Activated CD4-positive, alpha-beta memory T cell treated with anti-CD3 and anti-CD28 coated beads for 36 hours (primary cell): Measurements from ENCODE around the gene AP3D1. TPM values are rescaled to one million over a fixed set of nuclear protein-coding genes. Genes with fewer than 3 reads are reported as not detected.
A peak's percentile ranks its signal among the peaks of the same experiment; 100 is the strongest.
"Not testable (repeated sequence)": the region's sequence is repeated elsewhere in the genome, so short reads cannot be mapped to it uniquely, and the experiment has no call there.

Experiments used
- CTCF ChIA-PET: fragments of 350-600 bp; sonication (Branson Sonifier 250); formaldehyde crosslinking; loops from one replicate; lab custom pipeline; 2021; ENCODE audit warnings: antibody characterized with exemption, inconsistent platforms; lab: Charles Lee
- POLR2A ChIA-PET: fragments of 350-600 bp; sonication (Branson Sonifier 250); formaldehyde crosslinking; loops from one replicate; lab custom pipeline; 2021; ENCODE audit warnings: antibody characterized with exemption; lab: Charles Lee
- DNase-seq: peaks from one replicate; pipeline ENCODE4 v3.0.0-alpha.2; 2020
- H3K27ac Mint-ChIP-seq: one replicate; pipeline ENCODE4 v1.8.0; 2021; ENCODE audit warnings: mixed read lengths
- H3K27me3 Mint-ChIP-seq: one replicate; pipeline ENCODE4 v1.8.0; 2021; ENCODE audit warnings: mixed read lengths
- H3K36me3 Mint-ChIP-seq: one replicate; pipeline ENCODE4 v1.8.0; 2021; ENCODE audit warnings: mixed read lengths
- H3K4me1 Mint-ChIP-seq: one replicate; pipeline ENCODE4 v1.8.0; 2021; ENCODE audit warnings: low read depth, mixed read lengths
- H3K4me3 Mint-ChIP-seq: one replicate; pipeline ENCODE4 v1.8.0; 2021; ENCODE audit warnings: mild to moderate bottlenecking, mixed read lengths
- H3K9me3 Mint-ChIP-seq: one replicate; pipeline ENCODE4 v1.8.0; 2021; ENCODE audit warnings: mixed read lengths
- intact Hi-C: fragments of 100-400 bp; cut with micrococcal nuclease; formaldehyde crosslinking; loops from one replicate; pipeline ENCODE4 v1.15.1; 2023
- total RNA-seq, 2 experiments: library from RNA; stranded (reverse); gene quantifications; one replicate each; pipeline ENCODE4 v1.2.3, GENCODE V29; 2021

AP3D1 gene
- total RNA-seq = 10 to 100 TPM; 84.6 to 89.1 TPM

- H3K27me3 Mint-ChIP-seq = no peaks in the 10 kb centered on the region
- H3K4me3 Mint-ChIP-seq = peak within 1 kb of the TSS; percentile 82
- ChIA-PET CTCF (interaction anchor here (0.5 to 2.4 kb wide), 6 partner anchors 13 to 429 kb away, joined by 3 to 9 read pairs (median 3); no protein-coding TSS in a partner anchor), POLR2A (interaction anchor here (0.9 to 1.4 kb wide), 5 partner anchors 12 to 254 kb away, joined by 3 to 7 read pairs (median 3); partner anchors contain the start of gene DOT1L)
- peaks cover 43% of the 10 kb centered on the region for H3K4me1 Mint-ChIP-seq
- intact Hi-C loops = loop anchor here (1.0 to 5.0 kb wide), 6 partner anchors 12 to 176 kb away; partner anchors contain the start of genes DOT1L, IZUMO4, LSM7 and MOB3A
- peak; percentile 100 for DNase-seq
- peak within 1 kb of the TSS; percentile 82 for H3K27ac Mint-ChIP-seq
- H3K36me3 Mint-ChIP-seq = peaks cover 3% of the 10 kb centered on the region
- no peaks in the 10 kb centered on the region for H3K9me3 Mint-ChIP-seq
These were observed at the start of gene AP3D1 for GRCh38 chr19:2151339-2152229. Gene AP3D1, minus strand, starts transcription at chr19:2151566. Its CDS starts 232 bp downstream, at chr19:2151334.

DNA sequence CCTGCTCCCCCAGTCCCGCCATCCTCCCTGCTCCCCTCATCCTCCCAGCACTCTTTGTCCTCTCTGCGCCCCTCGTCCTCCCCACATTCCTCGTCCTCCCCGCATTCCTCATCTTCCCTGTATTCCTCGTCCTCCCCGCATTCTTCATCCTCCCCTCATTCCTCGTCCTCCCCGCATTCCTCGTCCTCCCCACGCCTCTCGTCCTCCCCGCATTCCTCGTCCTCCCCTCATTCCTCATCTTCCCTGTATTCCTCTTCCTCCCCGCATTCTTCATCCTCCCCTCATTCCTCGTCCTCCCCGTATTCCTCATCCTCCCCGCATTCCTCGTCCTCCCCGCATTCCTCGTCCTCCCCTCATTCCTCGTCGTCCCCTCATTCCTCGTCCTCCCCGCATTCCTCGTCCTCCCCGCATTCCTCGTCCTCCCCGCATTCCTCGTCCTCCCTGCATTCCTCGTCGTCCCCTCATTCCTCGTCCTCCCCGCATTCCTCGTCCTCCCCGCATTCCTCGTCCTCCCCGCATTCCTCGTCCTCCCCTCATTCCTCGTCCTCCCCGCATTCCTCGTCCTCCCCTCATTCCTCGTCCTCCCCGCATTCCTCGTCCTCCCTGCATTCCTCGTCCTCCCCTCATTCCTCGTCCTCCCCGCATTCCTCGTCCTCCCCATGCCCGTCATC is 49.4 kb upstream of the AP3D1 start:
- DNase-seq, H3K27me3 Mint-ChIP-seq, H3K4me1 Mint-ChIP-seq: not testable (repeated sequence)

GRCh38 chr19:2199861-2200623 is 48.7 kb upstream of the AP3D1 start:
- Mint-ChIP-seq H3K36me3 (peaks cover 4% of the 10 kb centered on the region), H3K9me3 (no peaks in the 10 kb centered on the region), H3K27me3 (no peaks in the 10 kb centered on the region), H3K27ac (no peak overlapping the region), H3K4me1 (peaks cover 3% of the 10 kb centered on the region), H3K4me3 (no peak overlapping the region)
- ChIA-PET POLR2A (no interaction called here), CTCF (interaction anchor here (0.6 to 1.2 kb wide), 3 partner anchors 29 to 48 kb away, joined by 3 to 4 read pairs (median 3); partner anchors contain the start of gene AP3D1)
- DNase-seq = no peak
- intact Hi-C loops = no loop called here

More for the DNA sequence above, 49.4 kb upstream of the AP3D1 start:
- H3K4me3 Mint-ChIP-seq, H3K27ac Mint-ChIP-seq, intact Hi-C loops, POLR2A ChIA-PET, H3K9me3 Mint-ChIP-seq, CTCF ChIA-PET, H3K36me3 Mint-ChIP-seq: not testable (repeated sequence)

- Mint-ChIP-seq H3K27me3 (no peaks in the 10 kb centered on the region), H3K9me3 (no peaks in the 10 kb centered on the region), H3K27ac (no peak overlapping the region), H3K4me1 (peaks cover 3% of the 10 kb centered on the region), H3K36me3 (peaks cover 6% of the 10 kb centered on the region), H3K4me3 (no peak overlapping the region)
- CTCF ChIA-PET = interaction anchor here (0.6 to 1.2 kb wide), 3 partner anchors 28 to 48 kb away, joined by 3 to 4 read pairs (median 3); partner anchors contain the start of gene AP3D1
- DNase-seq = no peak
- POLR2A ChIA-PET = no interaction called here
- intact Hi-C loops = no loop called here
These were observed 47.8 kb upstream of the AP3D1 start for GRCh38 chr19:2199215-2199614.

DNA sequence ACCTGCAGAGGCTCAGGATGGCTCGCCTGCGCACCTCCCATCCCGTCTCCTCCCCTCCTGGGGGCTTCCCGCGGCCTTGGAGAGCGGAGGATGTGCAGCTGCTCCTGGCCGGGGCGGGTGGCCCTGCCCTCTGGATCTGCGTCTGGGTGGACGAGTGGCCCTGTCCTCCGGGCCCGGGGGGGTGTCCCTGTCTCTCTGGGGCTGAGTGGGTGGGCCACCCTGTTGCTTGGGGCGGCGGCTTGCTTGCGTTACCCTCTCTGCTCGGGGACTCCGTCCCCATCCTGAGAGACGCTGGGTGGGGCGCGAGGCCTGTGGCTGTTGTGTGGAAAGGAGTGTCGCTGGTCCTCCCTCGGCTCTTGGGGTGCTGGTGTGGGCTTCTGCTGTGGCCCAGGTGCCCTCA is 47.0 kb upstream of the AP3D1 start:
- H3K27me3 Mint-ChIP-seq = no peaks in the 10 kb centered on the region
- ChIA-PET POLR2A (no interaction called here), CTCF (no interaction called here)
- no peaks in the 10 kb centered on the region for H3K9me3 Mint-ChIP-seq
- intact Hi-C loops = no loop called here
- H3K36me3 Mint-ChIP-seq = peaks cover 9% of the 10 kb centered on the region
- no peak overlapping the region for H3K4me3 Mint-ChIP-seq
- H3K27ac Mint-ChIP-seq = no peak overlapping the region
- DNase-seq = no peak
- peaks cover 3% of the 10 kb centered on the region for H3K4me1 Mint-ChIP-seq

- Mint-ChIP-seq H3K27me3 (no peaks in the 10 kb centered on the region), H3K9me3 (no peaks in the 10 kb centered on the region), H3K4me3 (no peak overlapping the region), H3K36me3 (peaks cover 14% of the 10 kb centered on the region), H3K27ac (no peak overlapping the region), H3K4me1 (peaks cover 3% of the 10 kb centered on the region)
- ChIA-PET POLR2A (no interaction called here), CTCF (no interaction called here)
- intact Hi-C loops = no loop called here
- no peak for DNase-seq
These were observed 45.9 kb upstream of the AP3D1 start for GRCh38 chr19:2197270-2197669.

DNA sequence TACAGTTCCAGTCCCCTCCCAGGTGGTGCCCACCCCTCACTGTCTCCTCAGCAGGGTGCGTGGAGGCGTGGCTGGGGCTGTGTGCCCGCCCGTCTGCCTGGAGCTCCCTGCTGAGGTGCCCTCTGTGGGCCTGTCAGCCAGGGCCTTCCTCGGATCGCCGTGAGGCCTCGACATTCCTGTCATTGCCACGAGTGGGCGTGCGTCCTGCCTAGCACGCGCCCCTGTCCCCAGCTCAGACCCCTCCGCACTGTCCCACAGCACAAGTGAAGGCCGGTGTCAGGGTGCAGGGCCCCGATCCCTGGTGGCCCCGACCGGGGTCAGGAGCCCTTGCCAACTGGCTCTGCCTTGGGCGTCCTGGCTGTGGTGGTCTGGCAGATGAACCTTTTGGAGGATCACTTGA is 44.5 kb upstream of the AP3D1 start:
- CTCF ChIA-PET = interaction anchor here (1.0 to 1.1 kb wide), 2 partner anchors 40 to 66 kb away, joined by 3 to 5 read pairs; no protein-coding TSS in a partner anchor
- POLR2A ChIA-PET = no interaction called here
- no peaks in the 10 kb centered on the region for H3K27me3 Mint-ChIP-seq
- intact Hi-C loops = no loop called here
- H3K27ac Mint-ChIP-seq = no peak overlapping the region
- H3K9me3 Mint-ChIP-seq = no peaks in the 10 kb centered on the region
- no peak for DNase-seq
- H3K4me1 Mint-ChIP-seq = peaks cover 3% of the 10 kb centered on the region
- H3K36me3 Mint-ChIP-seq = peaks cover 20% of the 10 kb centered on the region
- no peak overlapping the region for H3K4me3 Mint-ChIP-seq

DNA sequence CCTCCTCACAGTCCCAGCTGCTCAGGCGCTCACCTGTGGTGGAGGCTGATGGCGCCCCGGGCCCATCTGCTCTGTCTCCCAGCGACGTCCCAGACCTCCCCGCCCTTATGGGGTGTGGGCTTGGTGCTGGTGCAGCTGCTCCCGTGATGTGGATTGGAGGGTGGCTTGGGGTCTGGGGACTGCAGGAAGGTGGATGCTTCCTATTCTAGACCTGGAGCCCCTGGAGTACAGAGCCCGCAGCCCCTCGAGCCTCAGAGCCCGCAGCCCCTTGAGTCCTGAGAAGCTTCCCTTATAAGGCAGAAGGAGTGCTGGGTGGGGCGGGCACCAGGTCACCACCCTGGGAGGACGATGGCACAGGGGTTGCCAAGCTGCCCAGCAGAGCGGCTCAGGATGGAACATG is 44.0 kb upstream of the AP3D1 start:
- Mint-ChIP-seq H3K27ac (no peak overlapping the region), H3K4me1 (peaks cover 3% of the 10 kb centered on the region), H3K36me3 (peaks cover 26% of the 10 kb centered on the region), H3K9me3 (no peaks in the 10 kb centered on the region), H3K27me3 (no peaks in the 10 kb centered on the region), H3K4me3 (no peak overlapping the region)
- ChIA-PET POLR2A (no interaction called here), CTCF (interaction anchor here (1.0 to 1.1 kb wide), 2 partner anchors 39 to 67 kb away, joined by 3 to 5 read pairs; no protein-coding TSS in a partner anchor)
- DNase-seq = no peak
- intact Hi-C loops = no loop called here

DNA sequence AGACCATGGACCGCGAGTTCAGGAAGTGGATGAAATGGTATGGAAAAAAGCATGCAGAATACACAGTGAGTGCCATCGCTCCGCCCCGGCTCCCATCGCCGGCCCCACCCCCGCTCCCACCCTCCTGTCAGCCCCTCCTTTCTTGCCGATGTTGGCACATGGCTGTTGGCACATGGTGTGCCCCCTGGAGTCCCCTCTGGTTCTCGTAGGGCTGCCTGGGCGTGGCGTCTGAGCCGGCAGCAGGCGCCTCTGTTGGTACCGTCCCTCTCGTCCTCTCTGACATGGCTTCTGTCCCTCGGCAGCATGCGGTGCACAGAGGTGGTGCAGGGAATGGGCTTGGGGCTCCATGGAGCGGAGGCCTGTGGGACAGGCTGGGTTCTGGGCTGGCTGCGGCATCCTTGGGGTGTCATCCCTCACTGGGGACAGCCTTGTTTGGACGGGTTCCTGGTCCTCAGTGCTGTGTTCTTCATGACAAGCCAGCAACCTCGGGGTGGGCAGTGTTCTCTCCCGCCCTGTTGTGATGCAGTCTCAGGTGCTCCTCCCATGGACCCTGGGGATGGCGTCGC is 43.2 kb upstream of the AP3D1 start:
- H3K4me1 Mint-ChIP-seq = peaks cover 3% of the 10 kb centered on the region
- CTCF ChIA-PET = interaction anchor here (1.0 kb wide), 1 partner anchor 38 kb away, joined by 3 read pairs; no protein-coding TSS in a partner anchor
- POLR2A ChIA-PET = no interaction called here
- H3K4me3 Mint-ChIP-seq = no peak overlapping the region
- intact Hi-C loops = no loop called here
- peaks cover 27% of the 10 kb centered on the region for H3K36me3 Mint-ChIP-seq
- H3K27ac Mint-ChIP-seq = no peak overlapping the region
- H3K9me3 Mint-ChIP-seq = no peaks in the 10 kb centered on the region
- no peaks in the 10 kb centered on the region for H3K27me3 Mint-ChIP-seq
- no peak for DNase-seq

GRCh38 chr19:2193807-2194206 is 42.4 kb upstream of the AP3D1 start:
- peaks cover 3% of the 10 kb centered on the region for H3K4me1 Mint-ChIP-seq
- CTCF ChIA-PET = no interaction called here
- no peak for DNase-seq

GRCh38 chr19:2192862-2193261 is 41.5 kb upstream of the AP3D1 start:
- Mint-ChIP-seq H3K36me3 (peaks cover 30% of the 10 kb centered on the region), H3K27me3 (no peaks in the 10 kb centered on the region), H3K27ac (no peak overlapping the region), H3K4me1 (peaks cover 3% of the 10 kb centered on the region), H3K9me3 (no peaks in the 10 kb centered on the region), H3K4me3 (no peak overlapping the region)
- intact Hi-C loops = no loop called here
- no peak for DNase-seq
- ChIA-PET CTCF (no interaction called here), POLR2A (no interaction called here)

More at GRCh38 chr19:2193807-2194206, 42.4 kb upstream of the AP3D1 start:
- Mint-ChIP-seq H3K4me3 (no peak overlapping the region), H3K9me3 (no peaks in the 10 kb centered on the region), H3K36me3 (peaks cover 30% of the 10 kb centered on the region), H3K27me3 (no peaks in the 10 kb centered on the region), H3K27ac (no peak overlapping the region)
- POLR2A ChIA-PET = no interaction called here
- intact Hi-C loops = no loop called here
